H1 (cell line): ENCODE measurements around the gene TMUB2. TPM values are rescaled to one million over a fixed set of nuclear protein-coding genes. Genes with fewer than 3 reads are reported as not detected.

Experiments used
- CTCF ChIP-seq, 3 experiments: IDR thresholded peaks; 1 replicate in 2 of 3; 2 replicates in 1 of 3; pipeline versions ENCODE4 v1.5.1 to v1.6.1; 2011; ENCODE audit warnings: low read length in 3 of 3, mild to moderate bottlenecking in 3 of 3, inconsistent platforms in 2 of 3, low read depth in 1 of 3, moderate library complexity in 1 of 3; ENCODE audit not compliant: insufficient read depth in 1 of 3; ENCODE audit errors: control extremely low read depth in 1 of 3
- NANOG ChIP-seq: IDR thresholded peaks from 2 replicates; pipeline ENCODE4 v1.6.1; 2011; ENCODE audit warnings: low read length, low read depth, mild to moderate bottlenecking, inconsistent platforms; ENCODE audit not compliant: insufficient read depth, poor library complexity, severe bottlenecking
- POLR2A ChIP-seq, 2 experiments: IDR thresholded peaks; 1 replicate in 1 of 2; 2 replicates in 1 of 2; pipeline ENCODE4 v1.6.1; 2011; ENCODE audit warnings: low read depth in 2 of 2, low read length in 2 of 2, mild to moderate bottlenecking in 2 of 2; ENCODE audit errors: control extremely low read depth in 1 of 2
- USF2 ChIP-seq: IDR thresholded peaks from 2 replicates; pipeline ENCODE4 v1.6.1; 2011; ENCODE audit warnings: low read length, improper control_type of control experiment
- polyA plus RNA-seq, 7 experiments: library from polyadenylated mRNA; depleted of rRNA in 3 of 7; stranded (reverse) in 5 of 7; unstranded in 2 of 7; fragments of >200 nt in 5 of 7; fragments of 200-250 nt in 2 of 7; gene quantifications; 1 replicate in 5 of 7; 2 replicates in 1 of 7; 4 replicates in 1 of 7; pipeline versions ENCODE4 v1.2.1 to v1.2.3, GENCODE V29; 2011 to 2013; ENCODE audit warnings: missing spikeins in 2 of 7, mixed read lengths in 2 of 7
- total RNA-seq: library from RNA; stranded (reverse); fragmentation: NEBNext Ultra II Directional; extraction: Animal tissue kit (Norgen Biotek cat#: 25700); gene quantifications from 2 replicates; pipeline ENCODE4 v1.2.1, GENCODE V29; 2021

Gene TMUB2
- total and polyA plus RNA-seq, 2 of the 8 experiments (the other 6 are each of a cell fraction or from before 2014, with no cell fraction given), result 18.5 to 30.5 TPM

- TF ChIP-seq POLR2A (IDR thresholded peaks at IDR 0.05; ENCODE audit: control extremely low read depth in 1 of 2, low read depth in 2 of 2, low read length in 2 of 2) (no peak), USF2 (no peak), NANOG (no peak), CTCF (IDR thresholded peaks at IDR 0.05; ENCODE audit: control extremely low read depth in 1 of 3, insufficient read depth in 1 of 3, low read depth in 1 of 3, low read length in 3 of 3) (no peak)
- TF ChIP-seq, all 59 proteins: peak for 0
These were observed 12.3 kb upstream of the TMUB2 start (continued) for GRCh38 chr17:44174427-44174826.
